ENCODE measurements around the gene PACRG. TPM values are rescaled to one million over a fixed set of nuclear protein-coding genes. Genes with fewer than 3 reads are reported as not detected.

Gene PACRG
- total and polyA plus RNA-seq, 2 experiments from 2014 or later, result 0.17 to 0.68 TPM

DNA sequence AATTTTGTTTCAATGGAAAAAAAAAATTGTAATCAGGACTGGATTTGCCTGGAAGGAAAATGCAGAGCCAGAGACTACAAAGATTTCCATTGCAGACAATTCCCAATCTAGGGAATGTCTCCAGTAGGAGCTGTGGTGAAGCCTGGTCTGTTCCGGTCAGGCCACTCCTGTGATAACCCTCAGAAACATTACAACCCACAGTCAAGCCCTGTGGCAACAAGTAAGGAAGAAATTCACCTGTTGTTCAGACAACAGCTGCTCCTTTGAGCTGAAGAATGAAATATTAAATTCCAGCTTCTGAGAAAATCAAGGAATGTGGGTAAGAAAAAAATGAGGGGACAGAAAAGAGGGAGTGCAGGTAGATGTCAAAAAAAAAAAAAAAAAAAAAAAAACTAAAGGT lies 8.2 kb upstream of the PACRG start:
- peaks cover 12% of the 10 kb centered on the region for H3K4me1 ChIP-seq (ENCODE audit: insufficient read depth)
- no peak overlapping the region for H3K4me3 Mint-ChIP-seq
- H3K9me2 ChIP-seq (ENCODE audit: insufficient read depth), result no peaks in the 10 kb centered on the region
- H3K79me2 ChIP-seq (replicated peaks; ENCODE audit: insufficient read depth), result no peaks in the 10 kb centered on the region
- peaks cover 26% of the 10 kb centered on the region for H3K4me1 Mint-ChIP-seq
- TF ChIP-seq, protein P1, sequence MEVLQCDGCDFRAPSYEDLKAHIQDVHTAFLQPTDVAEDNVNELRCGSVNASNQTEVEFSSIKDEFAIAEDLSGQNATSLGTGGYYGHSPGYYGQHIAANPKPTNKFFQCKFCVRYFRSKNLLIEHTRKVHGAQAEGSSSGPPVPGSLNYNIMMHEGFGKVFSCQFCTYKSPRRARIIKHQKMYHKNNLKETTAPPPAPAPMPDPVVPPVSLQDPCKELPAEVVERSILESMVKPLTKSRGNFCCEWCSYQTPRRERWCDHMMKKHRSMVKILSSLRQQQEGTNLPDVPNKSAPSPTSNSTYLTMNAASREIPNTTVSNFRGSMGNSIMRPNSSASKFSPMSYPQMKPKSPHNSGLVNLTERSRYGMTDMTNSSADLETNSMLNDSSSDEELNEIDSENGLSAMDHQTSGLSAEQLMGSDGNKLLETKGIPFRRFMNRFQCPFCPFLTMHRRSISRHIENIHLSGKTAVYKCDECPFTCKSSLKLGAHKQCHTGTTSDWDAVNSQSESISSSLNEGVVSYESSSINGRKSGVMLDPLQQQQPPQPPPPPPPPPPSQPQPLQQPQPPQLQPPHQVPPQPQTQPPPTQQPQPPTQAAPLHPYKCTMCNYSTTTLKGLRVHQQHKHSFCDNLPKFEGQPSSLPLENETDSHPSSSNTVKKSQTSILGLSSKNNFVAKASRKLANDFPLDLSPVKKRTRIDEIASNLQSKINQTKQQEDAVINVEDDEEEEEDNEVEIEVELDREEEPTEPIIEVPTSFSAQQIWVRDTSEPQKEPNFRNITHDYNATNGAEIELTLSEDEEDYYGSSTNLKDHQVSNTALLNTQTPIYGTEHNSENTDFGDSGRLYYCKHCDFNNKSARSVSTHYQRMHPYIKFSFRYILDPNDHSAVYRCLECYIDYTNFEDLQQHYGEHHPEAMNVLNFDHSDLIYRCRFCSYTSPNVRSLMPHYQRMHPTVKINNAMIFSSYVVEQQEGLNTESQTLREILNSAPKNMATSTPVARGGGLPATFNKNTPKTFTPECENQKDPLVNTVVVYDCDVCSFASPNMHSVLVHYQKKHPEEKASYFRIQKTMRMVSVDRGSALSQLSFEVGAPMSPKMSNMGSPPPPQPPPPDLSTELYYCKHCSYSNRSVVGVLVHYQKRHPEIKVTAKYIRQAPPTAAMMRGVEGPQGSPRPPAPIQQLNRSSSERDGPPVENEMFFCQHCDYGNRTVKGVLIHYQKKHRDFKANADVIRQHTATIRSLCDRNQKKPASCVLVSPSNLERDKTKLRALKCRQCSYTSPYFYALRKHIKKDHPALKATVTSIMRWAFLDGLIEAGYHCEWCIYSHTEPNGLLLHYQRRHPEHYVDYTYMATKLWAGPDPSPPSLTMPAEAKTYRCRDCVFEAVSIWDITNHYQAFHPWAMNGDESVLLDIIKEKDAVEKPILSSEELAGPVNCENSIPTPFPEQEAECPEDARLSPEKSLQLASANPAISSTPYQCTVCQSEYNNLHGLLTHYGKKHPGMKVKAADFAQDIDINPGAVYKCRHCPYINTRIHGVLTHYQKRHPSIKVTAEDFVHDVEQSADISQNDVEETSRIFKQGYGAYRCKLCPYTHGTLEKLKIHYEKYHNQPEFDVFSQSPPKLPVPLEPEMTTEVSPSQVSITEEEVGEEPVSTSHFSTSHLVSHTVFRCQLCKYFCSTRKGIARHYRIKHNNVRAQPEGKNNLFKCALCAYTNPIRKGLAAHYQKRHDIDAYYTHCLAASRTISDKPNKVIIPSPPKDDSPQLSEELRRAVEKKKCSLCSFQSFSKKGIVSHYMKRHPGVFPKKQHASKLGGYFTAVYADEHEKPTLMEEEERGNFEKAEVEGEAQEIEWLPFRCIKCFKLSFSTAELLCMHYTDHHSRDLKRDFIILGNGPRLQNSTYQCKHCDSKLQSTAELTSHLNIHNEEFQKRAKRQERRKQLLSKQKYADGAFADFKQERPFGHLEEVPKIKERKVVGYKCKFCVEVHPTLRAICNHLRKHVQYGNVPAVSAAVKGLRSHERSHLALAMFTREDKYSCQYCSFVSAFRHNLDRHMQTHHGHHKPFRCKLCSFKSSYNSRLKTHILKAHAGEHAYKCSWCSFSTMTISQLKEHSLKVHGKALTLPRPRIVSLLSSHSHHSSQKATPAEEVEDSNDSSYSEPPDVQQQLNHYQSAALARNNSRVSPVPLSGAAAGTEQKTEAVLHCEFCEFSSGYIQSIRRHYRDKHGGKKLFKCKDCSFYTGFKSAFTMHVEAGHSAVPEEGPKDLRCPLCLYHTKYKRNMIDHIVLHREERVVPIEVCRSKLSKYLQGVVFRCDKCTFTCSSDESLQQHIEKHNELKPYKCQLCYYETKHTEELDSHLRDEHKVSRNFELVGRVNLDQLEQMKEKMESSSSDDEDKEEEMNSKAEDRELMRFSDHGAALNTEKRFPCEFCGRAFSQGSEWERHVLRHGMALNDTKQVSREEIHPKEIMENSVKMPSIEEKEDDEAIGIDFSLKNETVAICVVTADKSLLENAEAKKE (CRISPR knock-in tag; IDR thresholded peaks at IDR 0.05), result no peak
- TF ChIP-seq, protein P2, sequence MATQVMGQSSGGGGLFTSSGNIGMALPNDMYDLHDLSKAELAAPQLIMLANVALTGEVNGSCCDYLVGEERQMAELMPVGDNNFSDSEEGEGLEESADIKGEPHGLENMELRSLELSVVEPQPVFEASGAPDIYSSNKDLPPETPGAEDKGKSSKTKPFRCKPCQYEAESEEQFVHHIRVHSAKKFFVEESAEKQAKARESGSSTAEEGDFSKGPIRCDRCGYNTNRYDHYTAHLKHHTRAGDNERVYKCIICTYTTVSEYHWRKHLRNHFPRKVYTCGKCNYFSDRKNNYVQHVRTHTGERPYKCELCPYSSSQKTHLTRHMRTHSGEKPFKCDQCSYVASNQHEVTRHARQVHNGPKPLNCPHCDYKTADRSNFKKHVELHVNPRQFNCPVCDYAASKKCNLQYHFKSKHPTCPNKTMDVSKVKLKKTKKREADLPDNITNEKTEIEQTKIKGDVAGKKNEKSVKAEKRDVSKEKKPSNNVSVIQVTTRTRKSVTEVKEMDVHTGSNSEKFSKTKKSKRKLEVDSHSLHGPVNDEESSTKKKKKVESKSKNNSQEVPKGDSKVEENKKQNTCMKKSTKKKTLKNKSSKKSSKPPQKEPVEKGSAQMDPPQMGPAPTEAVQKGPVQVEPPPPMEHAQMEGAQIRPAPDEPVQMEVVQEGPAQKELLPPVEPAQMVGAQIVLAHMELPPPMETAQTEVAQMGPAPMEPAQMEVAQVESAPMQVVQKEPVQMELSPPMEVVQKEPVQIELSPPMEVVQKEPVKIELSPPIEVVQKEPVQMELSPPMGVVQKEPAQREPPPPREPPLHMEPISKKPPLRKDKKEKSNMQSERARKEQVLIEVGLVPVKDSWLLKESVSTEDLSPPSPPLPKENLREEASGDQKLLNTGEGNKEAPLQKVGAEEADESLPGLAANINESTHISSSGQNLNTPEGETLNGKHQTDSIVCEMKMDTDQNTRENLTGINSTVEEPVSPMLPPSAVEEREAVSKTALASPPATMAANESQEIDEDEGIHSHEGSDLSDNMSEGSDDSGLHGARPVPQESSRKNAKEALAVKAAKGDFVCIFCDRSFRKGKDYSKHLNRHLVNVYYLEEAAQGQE (IDR thresholded peaks at IDR 0.05; ENCODE audit: unreplicated experiment), result no peak
- TF ChIP-seq ZNF114 (CRISPR knock-in tag; IDR thresholded peaks at IDR 0.05), result no peak
- H3K4me3 ChIP-seq, result no peak overlapping the region
- H3F3A ChIP-seq (replicated peaks; ENCODE audit: low read depth), result no peaks in the 10 kb centered on the region
- no peak overlapping the region for H2AFZ ChIP-seq
- H4K20me1 ChIP-seq (replicated peaks; ENCODE audit: insufficient read depth), result no peaks in the 10 kb centered on the region
- DNase-seq (ENCODE audit: low spot score) (no peak), ATAC-seq (no peak)
- H3K4me2 ChIP-seq, result no peak overlapping the region
- H3K36me3 ChIP-seq (ENCODE audit: insufficient read depth), result 0 out of 2 replicates have a peak, but pooled peaks cover 5% of the 10 kb centered on the region
- H3K9me3 Mint-ChIP-seq, result peaks cover 4% of the 10 kb centered on the region
- no peaks in the 10 kb centered on the region for H3K27me3 ChIP-seq (ENCODE audit: insufficient read depth)
- H3K27ac Mint-ChIP-seq, result no peak overlapping the region
- peaks cover 4% of the 10 kb centered on the region; the same call in 1 of the 3 replicates for H3K36me3 Mint-ChIP-seq (ENCODE audit: low read depth)
- H3K27ac ChIP-seq (ENCODE audit: low read depth), result no peak overlapping the region
- peaks cover 2% of the 10 kb centered on the region for H3K27me3 Mint-ChIP-seq (ENCODE audit: insufficient read depth, low read depth, poor library complexity)
